ENCODE results near the gene ATP7B.

The ATP7B gene
- long read RNA-seq, full-length matches to known transcripts: 1 of 12 reads
- long read RNA-seq, partial matches to known transcripts: 7 of 12 reads
- long read RNA-seq, other reads (novel, unspliced or antisense): 4 of 12 reads

DNA sequence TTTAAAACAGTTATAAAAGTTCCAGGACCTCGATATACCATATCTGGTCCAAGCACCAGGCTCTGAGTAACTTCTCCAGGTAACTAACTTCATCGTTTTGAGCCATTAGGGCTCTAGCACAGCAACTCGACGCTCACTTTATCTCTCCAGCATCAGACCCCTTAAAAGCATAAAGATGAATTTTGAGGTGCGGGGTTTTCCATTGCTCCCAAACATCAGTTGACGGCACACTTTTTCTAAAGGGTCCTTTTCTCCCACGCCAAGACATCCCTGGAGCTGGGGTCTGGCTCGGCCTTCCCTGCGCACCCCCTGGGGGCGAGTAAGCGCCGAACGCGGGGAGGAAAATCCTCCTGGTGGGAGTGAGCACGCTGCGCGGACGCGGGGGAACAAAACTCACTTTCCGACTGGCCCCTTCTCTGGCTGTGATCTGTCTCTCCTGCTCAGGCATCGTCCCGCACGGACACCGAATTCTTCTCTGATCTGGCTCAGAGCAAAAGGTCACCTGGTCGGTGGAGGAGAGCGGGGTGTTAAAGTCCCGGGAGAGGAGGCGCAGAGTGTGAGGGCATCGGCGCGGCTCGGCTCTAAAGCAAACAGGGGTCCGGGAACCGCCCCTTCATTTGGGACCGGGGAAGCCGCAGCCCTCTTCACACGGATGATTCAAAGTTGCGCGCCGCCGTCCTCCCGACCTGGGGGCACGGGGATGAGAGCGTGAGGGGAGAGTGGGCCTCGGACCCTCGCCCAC lies at the start of gene ATP7B:
Gene ATP7B (minus strand): TSS at position 561 of the 742 bp plus-strand sequence. CDS start 113 bp downstream, at position 448.
- TF ChIP-seq, protein P1, sequence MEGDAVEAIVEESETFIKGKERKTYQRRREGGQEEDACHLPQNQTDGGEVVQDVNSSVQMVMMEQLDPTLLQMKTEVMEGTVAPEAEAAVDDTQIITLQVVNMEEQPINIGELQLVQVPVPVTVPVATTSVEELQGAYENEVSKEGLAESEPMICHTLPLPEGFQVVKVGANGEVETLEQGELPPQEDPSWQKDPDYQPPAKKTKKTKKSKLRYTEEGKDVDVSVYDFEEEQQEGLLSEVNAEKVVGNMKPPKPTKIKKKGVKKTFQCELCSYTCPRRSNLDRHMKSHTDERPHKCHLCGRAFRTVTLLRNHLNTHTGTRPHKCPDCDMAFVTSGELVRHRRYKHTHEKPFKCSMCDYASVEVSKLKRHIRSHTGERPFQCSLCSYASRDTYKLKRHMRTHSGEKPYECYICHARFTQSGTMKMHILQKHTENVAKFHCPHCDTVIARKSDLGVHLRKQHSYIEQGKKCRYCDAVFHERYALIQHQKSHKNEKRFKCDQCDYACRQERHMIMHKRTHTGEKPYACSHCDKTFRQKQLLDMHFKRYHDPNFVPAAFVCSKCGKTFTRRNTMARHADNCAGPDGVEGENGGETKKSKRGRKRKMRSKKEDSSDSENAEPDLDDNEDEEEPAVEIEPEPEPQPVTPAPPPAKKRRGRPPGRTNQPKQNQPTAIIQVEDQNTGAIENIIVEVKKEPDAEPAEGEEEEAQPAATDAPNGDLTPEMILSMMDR (IDR thresholded peaks at IDR 0.05; ENCODE audit: insufficient read depth, low read length): no peak
- TF ChIP-seq SPI1 (IDR thresholded peaks at IDR 0.05; ENCODE audit: borderline replicate concordance, low read depth): no peak
- TF ChIP-seq POLR2AphosphoS5 (IDR thresholded peaks at IDR 0.05; ENCODE audit: low read depth): no peak
- no peak for TF ChIP-seq GABPA (IDR thresholded peaks at IDR 0.05; ENCODE audit: low read depth)
- TF ChIP-seq, protein P2, sequence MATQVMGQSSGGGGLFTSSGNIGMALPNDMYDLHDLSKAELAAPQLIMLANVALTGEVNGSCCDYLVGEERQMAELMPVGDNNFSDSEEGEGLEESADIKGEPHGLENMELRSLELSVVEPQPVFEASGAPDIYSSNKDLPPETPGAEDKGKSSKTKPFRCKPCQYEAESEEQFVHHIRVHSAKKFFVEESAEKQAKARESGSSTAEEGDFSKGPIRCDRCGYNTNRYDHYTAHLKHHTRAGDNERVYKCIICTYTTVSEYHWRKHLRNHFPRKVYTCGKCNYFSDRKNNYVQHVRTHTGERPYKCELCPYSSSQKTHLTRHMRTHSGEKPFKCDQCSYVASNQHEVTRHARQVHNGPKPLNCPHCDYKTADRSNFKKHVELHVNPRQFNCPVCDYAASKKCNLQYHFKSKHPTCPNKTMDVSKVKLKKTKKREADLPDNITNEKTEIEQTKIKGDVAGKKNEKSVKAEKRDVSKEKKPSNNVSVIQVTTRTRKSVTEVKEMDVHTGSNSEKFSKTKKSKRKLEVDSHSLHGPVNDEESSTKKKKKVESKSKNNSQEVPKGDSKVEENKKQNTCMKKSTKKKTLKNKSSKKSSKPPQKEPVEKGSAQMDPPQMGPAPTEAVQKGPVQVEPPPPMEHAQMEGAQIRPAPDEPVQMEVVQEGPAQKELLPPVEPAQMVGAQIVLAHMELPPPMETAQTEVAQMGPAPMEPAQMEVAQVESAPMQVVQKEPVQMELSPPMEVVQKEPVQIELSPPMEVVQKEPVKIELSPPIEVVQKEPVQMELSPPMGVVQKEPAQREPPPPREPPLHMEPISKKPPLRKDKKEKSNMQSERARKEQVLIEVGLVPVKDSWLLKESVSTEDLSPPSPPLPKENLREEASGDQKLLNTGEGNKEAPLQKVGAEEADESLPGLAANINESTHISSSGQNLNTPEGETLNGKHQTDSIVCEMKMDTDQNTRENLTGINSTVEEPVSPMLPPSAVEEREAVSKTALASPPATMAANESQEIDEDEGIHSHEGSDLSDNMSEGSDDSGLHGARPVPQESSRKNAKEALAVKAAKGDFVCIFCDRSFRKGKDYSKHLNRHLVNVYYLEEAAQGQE (IDR thresholded peaks at IDR 0.05; ENCODE audit: insufficient replicate concordance, low read depth): no peak
- no peak for DNase-seq (ENCODE audit: low read depth in 1 of 2, low spot score in 1 of 2)

DNA sequence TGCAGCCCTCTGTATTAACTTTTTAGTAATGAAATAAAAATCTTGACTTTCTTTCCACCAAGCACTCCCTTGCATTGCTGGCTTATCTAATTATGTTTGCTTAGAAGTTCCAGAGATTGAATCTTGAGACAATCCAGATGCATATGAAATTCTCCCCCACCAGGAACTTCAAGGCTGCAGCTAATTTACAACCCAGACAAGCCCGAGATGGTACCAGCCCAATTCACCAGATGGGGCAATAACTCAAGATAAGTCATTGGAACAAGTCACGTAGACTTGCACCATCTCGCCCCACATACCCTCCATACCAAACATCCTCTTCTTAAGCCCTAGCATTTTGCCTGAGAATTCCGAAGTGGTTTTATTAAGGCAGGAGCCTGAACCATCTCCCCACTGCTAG lies 42.2 kb upstream of the ATP7B start:
- Histone ChIP-seq H3K27ac (replicated peaks) (no peak overlapping the region), H3K27me3 (ENCODE audit: insufficient read depth, poor library complexity, severe bottlenecking) (no peaks in the 10 kb centered on the region), H3K4me3 (replicated peaks; ENCODE audit: insufficient read depth, low read length) (no peak overlapping the region)
- DNase-seq (ENCODE audit: low read depth in 1 of 2, low spot score in 1 of 2): no peak
- no peak for TF ChIP-seq GABPA (IDR thresholded peaks at IDR 0.05; ENCODE audit: low read depth)
- TF ChIP-seq, protein P2 (IDR thresholded peaks at IDR 0.05; ENCODE audit: insufficient replicate concordance, low read depth): no peak
- TF ChIP-seq, protein P1 (IDR thresholded peaks at IDR 0.05; ENCODE audit: insufficient read depth, low read length): no peak
- TF ChIP-seq SPI1 (IDR thresholded peaks at IDR 0.05; ENCODE audit: borderline replicate concordance, low read depth): no peak
- no peak for TF ChIP-seq POLR2AphosphoS5 (IDR thresholded peaks at IDR 0.05; ENCODE audit: low read depth)

More for the DNA sequence above, at the start of gene ATP7B:
- Histone ChIP-seq H3K4me3 (replicated peaks; ENCODE audit: insufficient read depth, low read length) (peak within 1 kb of the TSS; percentile 100), H3K27me3 (ENCODE audit: insufficient read depth, poor library complexity, severe bottlenecking) (peaks cover 52% of the 10 kb centered on the region), H3K27ac (replicated peaks) (peak within 1 kb of the TSS; percentile 71)

DNA sequence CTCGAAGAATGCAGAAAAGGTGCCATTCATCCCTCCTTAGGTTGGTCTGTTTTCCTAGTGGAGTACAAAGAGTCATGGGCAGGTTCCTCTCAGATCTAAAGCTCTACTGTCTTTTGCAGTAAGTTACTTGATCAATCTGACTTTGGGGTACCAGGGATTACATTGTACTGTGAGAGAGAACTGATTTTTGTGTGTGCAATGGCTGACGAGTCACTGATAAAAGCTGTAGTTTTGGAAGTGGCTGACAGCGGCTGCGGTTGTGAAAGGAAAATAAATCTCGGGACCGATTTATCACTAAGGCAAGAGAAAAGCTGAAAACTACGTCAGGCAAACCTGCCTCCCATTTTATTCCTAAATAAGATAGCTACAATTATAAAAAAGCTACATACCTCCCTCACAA lies 40.1 kb upstream of the ATP7B start:
- TF ChIP-seq GABPA (IDR thresholded peaks at IDR 0.05; ENCODE audit: low read depth): no peak
- no peak for TF ChIP-seq SPI1 (IDR thresholded peaks at IDR 0.05; ENCODE audit: borderline replicate concordance, low read depth)
- TF ChIP-seq, protein P2 (IDR thresholded peaks at IDR 0.05; ENCODE audit: insufficient replicate concordance, low read depth): no peak
- TF ChIP-seq POLR2AphosphoS5 (IDR thresholded peaks at IDR 0.05; ENCODE audit: low read depth): no peak
- TF ChIP-seq, protein P1 (IDR thresholded peaks at IDR 0.05; ENCODE audit: insufficient read depth, low read length): no peak
- DNase-seq (ENCODE audit: low read depth in 1 of 2, low spot score in 1 of 2): no peak
- Histone ChIP-seq H3K27ac (replicated peaks) (no peak overlapping the region), H3K4me3 (replicated peaks; ENCODE audit: insufficient read depth, low read length) (no peak overlapping the region), H3K27me3 (ENCODE audit: insufficient read depth, poor library complexity, severe bottlenecking) (no peaks in the 10 kb centered on the region)
